Stimulated activated effector memory CD8-positive, alpha-beta T cell treated with anti-CD3 and anti-CD28 coated beads, Interleukin-12 subunit alpha, Interleukin-12 subunit beta, amount 100 ng/mL, for 72 hours (primary cell): ENCODE results near the gene SUN1.

Experiments used
- ATAC-seq: fragments of 150-1000 bp; cut with Tn5 transposase; 2 replicates; pipeline ENCODE4 v1.10.0; 2021
- DNase-seq, 2 donors: peaks; one replicate each; pipeline ENCODE4 v3.0.0; 2021 to 2022; ENCODE audit warnings: low spot score in 2 of 2
- H3K27ac Mint-ChIP-seq: one replicate; pipeline ENCODE4 v1.8.0; 2022; ENCODE audit warnings: mild to moderate bottlenecking, mixed read lengths
- H3K36me3 Mint-ChIP-seq: one replicate; pipeline ENCODE4 v1.8.0; 2022; ENCODE audit warnings: mild to moderate bottlenecking, mixed read lengths
- H3K4me1 Mint-ChIP-seq: one replicate; pipeline ENCODE4 v1.8.0; 2022; ENCODE audit warnings: mixed read lengths
- H3K4me3 Mint-ChIP-seq: one replicate; pipeline ENCODE4 v1.8.0; 2022; ENCODE audit warnings: mild to moderate bottlenecking, mixed read lengths
- H3K9me3 Mint-ChIP-seq: one replicate; pipeline ENCODE4 v1.8.0; 2022; ENCODE audit warnings: mixed read lengths

Gene SUN1

DNA sequence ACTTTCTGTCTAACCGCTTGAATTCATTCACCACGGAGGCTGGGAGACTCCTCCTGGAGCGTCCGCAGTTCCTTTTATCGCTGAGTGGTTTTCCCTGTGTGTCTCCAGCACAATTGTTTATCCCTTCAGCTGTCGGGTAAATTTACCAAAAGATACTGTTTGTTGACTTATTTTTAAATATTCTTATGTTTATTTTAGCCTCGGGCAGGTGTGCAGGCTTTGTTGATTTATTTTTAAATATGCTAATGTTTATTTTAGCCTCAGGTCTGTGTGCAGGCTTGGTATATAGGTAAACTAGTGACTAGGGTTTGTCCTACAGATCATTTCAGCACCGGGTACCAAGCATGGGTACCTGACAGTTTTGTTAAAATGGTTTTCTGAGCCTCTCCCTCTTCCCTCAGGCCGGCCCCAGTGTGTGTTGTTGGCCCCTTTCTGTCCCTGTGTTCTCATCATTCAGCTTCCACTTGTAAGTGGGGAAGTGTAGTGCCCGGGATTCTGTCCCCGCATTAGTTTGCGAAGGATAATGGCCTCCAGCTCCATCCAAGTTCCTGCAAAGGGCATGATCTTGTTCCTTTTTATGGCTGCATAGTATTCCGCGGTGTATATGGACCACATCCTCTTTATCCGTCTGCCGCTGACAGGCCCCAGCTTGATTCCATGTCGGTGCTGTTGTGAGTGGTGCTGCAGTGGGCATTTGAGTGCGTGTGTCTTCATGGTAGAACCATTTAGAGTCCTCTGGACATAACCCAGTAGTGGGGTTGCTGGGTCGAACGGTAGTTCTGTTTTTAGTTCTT is 49.4 kb downstream of the SUN1 start:
- H3K27ac Mint-ChIP-seq = no peak overlapping the region
- H3K4me3 Mint-ChIP-seq = no peak overlapping the region
- ATAC-seq (no peak), DNase-seq (no peak)
- H3K36me3 Mint-ChIP-seq = peaks cover 12% of the 10 kb centered on the region
- H3K9me3 Mint-ChIP-seq = no peaks in the 10 kb centered on the region
- peaks cover 31% of the 10 kb centered on the region for H3K4me1 Mint-ChIP-seq

DNA sequence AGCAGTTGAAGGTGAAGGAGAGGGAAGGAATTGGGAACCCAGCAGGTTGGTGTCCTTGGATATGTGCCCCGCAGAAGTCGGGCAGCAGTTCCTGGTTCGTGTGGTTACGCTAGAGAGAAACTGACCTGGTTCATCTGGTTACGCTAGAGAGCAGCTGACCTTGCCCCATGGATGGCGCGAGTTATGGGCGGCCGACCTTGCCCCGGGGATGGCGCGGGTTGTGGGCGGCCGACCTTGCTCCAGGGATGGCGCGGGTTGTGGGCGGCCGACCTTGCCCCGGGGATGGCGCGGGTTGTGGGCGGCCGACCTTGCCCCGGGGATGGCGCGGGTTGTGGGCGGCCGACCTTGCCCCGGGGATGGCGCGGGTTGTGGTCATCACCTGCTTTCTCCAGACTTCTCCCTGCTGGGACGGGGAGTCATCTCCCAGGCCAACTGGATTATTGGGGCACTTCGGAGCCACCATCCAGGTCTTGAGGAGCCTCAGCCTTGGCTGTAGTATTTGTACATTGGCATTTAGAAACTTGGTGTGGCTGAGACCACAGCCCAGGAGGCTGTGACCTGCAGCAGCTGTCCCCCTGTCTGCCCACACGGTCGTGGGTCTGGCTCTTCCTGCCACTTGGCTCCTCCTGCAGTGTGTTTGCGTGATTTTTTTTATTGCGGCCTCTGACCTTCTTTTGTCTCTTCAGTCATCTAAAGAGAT is 50.2 kb downstream of the SUN1 start:
- no peak for DNase-seq
- no peak for ATAC-seq
- no peak overlapping the region for H3K27ac Mint-ChIP-seq
- H3K4me3 Mint-ChIP-seq = no peak overlapping the region
- H3K4me1 Mint-ChIP-seq = peaks cover 31% of the 10 kb centered on the region
- H3K36me3 Mint-ChIP-seq = peaks cover 6% of the 10 kb centered on the region
- H3K9me3 Mint-ChIP-seq = no peaks in the 10 kb centered on the region

GRCh38 chr7:883055-884021 is 51.1 kb downstream of the SUN1 start:
- H3K27ac Mint-ChIP-seq = no peak overlapping the region
- ATAC-seq (no peak), DNase-seq (no peak)
- peaks cover 12% of the 10 kb centered on the region for H3K36me3 Mint-ChIP-seq
- peaks cover 30% of the 10 kb centered on the region for H3K4me1 Mint-ChIP-seq
- H3K4me3 Mint-ChIP-seq = no peak overlapping the region
- no peaks in the 10 kb centered on the region for H3K9me3 Mint-ChIP-seq

DNA sequence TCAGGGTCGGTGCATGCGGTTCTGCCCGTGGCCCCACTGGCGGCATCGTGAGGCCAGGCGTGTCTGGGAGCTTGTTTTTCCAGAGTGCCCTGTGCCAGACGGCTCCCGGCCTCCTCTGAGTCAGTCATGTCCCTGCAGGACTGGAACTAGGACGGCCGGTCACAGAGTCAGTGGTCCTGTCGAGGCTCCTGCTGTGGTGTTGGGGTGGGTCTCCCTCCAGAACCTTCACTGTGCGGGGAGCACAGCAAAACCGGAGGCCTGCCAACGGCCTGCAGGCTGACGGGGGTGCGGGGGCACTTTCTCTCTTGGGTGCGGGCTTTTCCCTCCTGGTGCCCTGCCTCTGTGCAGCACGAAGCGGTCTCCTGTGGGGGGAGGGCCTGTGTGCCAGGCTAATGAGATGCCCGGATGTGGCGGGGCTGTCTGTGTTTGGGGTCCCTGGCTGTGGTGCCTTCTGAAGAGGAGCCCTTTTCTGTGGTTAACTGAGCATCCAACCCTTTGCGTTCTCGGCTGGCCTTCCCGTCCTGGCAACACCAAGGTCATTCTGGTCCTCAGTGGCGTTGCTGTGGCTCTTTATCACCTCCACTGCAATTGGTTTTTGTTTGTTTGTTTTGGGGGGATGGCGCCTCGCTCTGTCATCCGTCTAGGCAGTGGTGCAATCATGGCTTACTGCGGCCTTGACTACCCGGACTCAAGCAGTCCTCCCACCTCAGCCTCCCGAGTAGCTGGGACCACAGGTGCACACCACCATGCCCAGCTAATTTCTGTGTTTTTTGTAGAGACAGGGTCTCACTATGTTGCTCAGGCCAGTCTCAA is 52.1 kb downstream of the SUN1 start:
- Mint-ChIP-seq H3K4me3 (no peak overlapping the region), H3K9me3 (no peaks in the 10 kb centered on the region), H3K36me3 (peaks cover 12% of the 10 kb centered on the region), H3K27ac (no peak overlapping the region), H3K4me1 (peaks cover 24% of the 10 kb centered on the region)
- DNase-seq (no peak), ATAC-seq (no peak)

GRCh38 chr7:885261-885892 is 53.1 kb downstream of the SUN1 start:
- Mint-ChIP-seq H3K4me1 (peaks cover 20% of the 10 kb centered on the region), H3K36me3 (peaks cover 12% of the 10 kb centered on the region), H3K9me3 (no peaks in the 10 kb centered on the region), H3K27ac (peak overlapping the region; percentile 23), H3K4me3 (no peak overlapping the region)
- ATAC-seq (no peak), DNase-seq (no peak)

GRCh38 chr7:885893-886625 is 53.8 kb downstream of the SUN1 start:
- no peaks in the 10 kb centered on the region for H3K9me3 Mint-ChIP-seq
- H3K36me3 Mint-ChIP-seq = peaks cover 19% of the 10 kb centered on the region
- H3K4me1 Mint-ChIP-seq = peaks cover 20% of the 10 kb centered on the region
- no peak overlapping the region for H3K4me3 Mint-ChIP-seq
- ATAC-seq (no peak), DNase-seq (no peak)
- peak overlapping the region; percentile 23 for H3K27ac Mint-ChIP-seq

GRCh38 chr7:886626-887487 is 54.6 kb downstream of the SUN1 start:
- ATAC-seq = no peak
- Mint-ChIP-seq H3K4me3 (no peak overlapping the region), H3K4me1 (peaks cover 20% of the 10 kb centered on the region), H3K27ac (no peak overlapping the region), H3K36me3 (peaks cover 27% of the 10 kb centered on the region), H3K9me3 (no peaks in the 10 kb centered on the region)
- no peak for DNase-seq

GRCh38 chr7:887488-887820 is 55.2 kb downstream of the SUN1 start:
- peaks cover 33% of the 10 kb centered on the region for H3K36me3 Mint-ChIP-seq
- H3K4me3 Mint-ChIP-seq = no peak overlapping the region

GRCh38 chr7:888081-889024 is 56.1 kb downstream of the SUN1 start:
- ATAC-seq = no peak
- Mint-ChIP-seq H3K9me3 (no peaks in the 10 kb centered on the region), H3K27ac (peak overlapping the region; percentile 32), H3K36me3 (peaks cover 39% of the 10 kb centered on the region), H3K4me1 (peaks cover 25% of the 10 kb centered on the region), H3K4me3 (no peak overlapping the region)
- no peak for DNase-seq

More at GRCh38 chr7:887488-887820, 55.2 kb downstream of the SUN1 start:
- Mint-ChIP-seq H3K9me3 (no peaks in the 10 kb centered on the region), H3K27ac (no peak overlapping the region), H3K4me1 (peaks cover 24% of the 10 kb centered on the region)
- DNase-seq = no peak
- ATAC-seq = no peak

- no peak for DNase-seq
- ATAC-seq = no peak
- Mint-ChIP-seq H3K4me3 (no peak overlapping the region), H3K9me3 (no peaks in the 10 kb centered on the region), H3K36me3 (peaks cover 44% of the 10 kb centered on the region), H3K4me1 (peaks cover 27% of the 10 kb centered on the region), H3K27ac (peak overlapping the region; percentile 32)
These were observed 56.7 kb downstream of the SUN1 start for GRCh38 chr7:889025-889390.

DNA sequence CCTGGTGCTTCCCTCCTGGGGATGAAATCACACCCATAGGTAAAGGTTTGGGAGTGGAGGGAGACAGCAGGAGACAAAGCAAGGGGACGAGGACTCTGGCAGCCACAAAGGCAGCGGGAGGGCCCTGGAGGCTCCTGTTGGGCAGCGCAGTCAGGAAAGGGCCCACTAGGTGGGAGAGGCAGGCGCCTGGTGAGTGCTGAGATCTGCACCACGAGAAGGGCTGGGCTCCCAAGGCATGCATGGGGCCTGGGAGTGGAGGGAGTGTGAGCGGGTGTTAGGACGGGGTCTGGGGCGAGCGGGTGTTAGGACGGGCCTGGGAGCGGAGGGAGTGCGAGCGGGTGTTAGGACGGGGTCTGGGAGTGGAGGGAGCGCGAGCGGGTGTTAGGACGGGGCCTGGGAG is 57.1 kb downstream of the SUN1 start:
- Mint-ChIP-seq H3K9me3 (no peaks in the 10 kb centered on the region), H3K27ac (no peak overlapping the region), H3K36me3 (peaks cover 48% of the 10 kb centered on the region), H3K4me1 (peaks cover 25% of the 10 kb centered on the region), H3K4me3 (no peak overlapping the region)
- no peak for DNase-seq
- ATAC-seq = no peak

DNA sequence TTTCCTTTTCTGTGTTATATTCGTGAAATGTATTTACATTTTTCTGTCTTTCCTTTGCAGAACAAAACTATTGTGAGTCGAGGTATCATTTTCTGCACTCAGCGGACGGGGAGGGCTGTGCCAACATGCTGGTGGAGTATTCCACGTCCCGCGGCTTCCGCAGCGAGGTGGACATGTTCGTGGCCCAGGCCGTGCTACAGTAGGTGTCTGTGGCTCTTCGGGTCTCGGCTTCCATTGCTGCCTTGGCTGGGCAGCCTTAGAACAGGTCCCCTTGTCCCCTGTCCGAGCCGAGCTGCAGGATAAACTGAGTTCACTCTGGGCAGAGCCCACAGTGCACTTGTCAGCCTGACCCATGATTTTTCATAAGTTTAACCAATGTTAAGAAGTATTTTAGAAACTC is 58.6 kb downstream of the SUN1 start:
- H3K4me3 Mint-ChIP-seq = no peak overlapping the region
- DNase-seq (no peak), ATAC-seq (no peak)
- H3K27ac Mint-ChIP-seq = no peak overlapping the region
- peaks cover 59% of the 10 kb centered on the region for H3K36me3 Mint-ChIP-seq
- H3K9me3 Mint-ChIP-seq = no peaks in the 10 kb centered on the region
- H3K4me1 Mint-ChIP-seq = peaks cover 20% of the 10 kb centered on the region
